OCI-LY7 (cell line): ENCODE data around the gene RAD51D. TPM values are rescaled to one million over a fixed set of nuclear protein-coding genes. Genes with fewer than 3 reads are reported as not detected.
"Not testable (repeated sequence)": the region's sequence is repeated elsewhere in the genome, so short reads cannot be mapped to it uniquely, and the experiment has no call there.

Source experiments
- BruUV-seq: library from RNA; stranded (reverse); fragments of 400-500 nt; replicated peaks from 2 replicates; lab custom pipeline; 2021; lab: Mats Ljungman, UMichigan
- CTCF ChIA-PET: fragments of 300-600 bp; sonication (Branson Sonifier 250); formaldehyde crosslinking; loops from one replicate; lab custom pipeline; 2022; ENCODE audit warnings: antibody characterized with exemption; ENCODE audit not compliant: unreplicated experiment; lab: Charles Lee
- POLR2A ChIA-PET: fragments of 300-600 bp; sonication (Branson Sonifier 250); formaldehyde crosslinking; loops from one replicate; lab custom pipeline; 2022; ENCODE audit warnings: antibody characterized with exemption; lab: Charles Lee
- DNase-seq: peaks from one replicate; pipeline ENCODE4 v3.0.0-alpha.2; 2015; ENCODE audit warnings: low spot score
- H2AFZ ChIP-seq: fragments of 200-600 bp; sonication (generic), shearing (Covaris generic); 2 replicates; pipeline ENCODE4 v1.6.1; 2014; ENCODE audit warnings: mild to moderate bottlenecking, antibody characterized with exemption, low read length, moderate library complexity
- H3K27ac ChIP-seq: fragments of 200-600 bp; sonication (generic); 2 replicates; pipeline ENCODE4 v1.5.1; 2014; ENCODE audit warnings: mixed run types, low read depth, mild to moderate bottlenecking, moderate library complexity, low read length, inconsistent platforms; ENCODE audit not compliant: poor library complexity, severe bottlenecking
- H3K36me3 ChIP-seq: fragments of 200-600 bp; sonication (generic); 2 replicates; pipeline ENCODE4 v1.6.1; 2014; ENCODE audit warnings: mild to moderate bottlenecking, antibody characterized with exemption, low read length, moderate library complexity, mixed read lengths; ENCODE audit not compliant: insufficient read depth
- H3K4me1 ChIP-seq: fragments of 200-600 bp; sonication (generic); 2 replicates; pipeline ENCODE4 v1.5.1; 2014; ENCODE audit warnings: mild to moderate bottlenecking, low read length; ENCODE audit not compliant: insufficient read depth, poor library complexity, severe bottlenecking
- H3K4me2 ChIP-seq: fragments of 200-600 bp; sonication (generic); 2 replicates; pipeline ENCODE4 v1.6.1; 2014; ENCODE audit warnings: mild to moderate bottlenecking, low read length
- H3K4me3 ChIP-seq: fragments of 200-600 bp; sonication (generic); 2 replicates; pipeline ENCODE4 v1.5.1; 2014; ENCODE audit warnings: mild to moderate bottlenecking, low read depth, low read length; ENCODE audit not compliant: poor library complexity, severe bottlenecking
- H3K79me2 ChIP-seq: fragments of 200-600 bp; sonication (generic); 2 replicates; pipeline ENCODE4 v1.6.1; 2016; ENCODE audit warnings: low read depth, mild to moderate bottlenecking, low read length, moderate library complexity, mixed read lengths; ENCODE audit not compliant: insufficient read depth
- H3K9me2 ChIP-seq: fragments of 200-600 bp; sonication (generic); 2 replicates; pipeline ENCODE4 v1.6.1; 2016; ENCODE audit warnings: mild to moderate bottlenecking, low read length, mixed read lengths; ENCODE audit not compliant: insufficient read depth
- H3K9me3 ChIP-seq: fragments of 200-600 bp; sonication (generic); 2 replicates; pipeline ENCODE4 v1.6.1; 2014; ENCODE audit warnings: mild to moderate bottlenecking, mixed run types, low read length, mixed read lengths
- H4K20me1 ChIP-seq: fragments of 200-600 bp; sonication (generic); 2 replicates; pipeline ENCODE4 v1.6.1; 2014; ENCODE audit warnings: mild to moderate bottlenecking, antibody characterized with exemption, low read length, moderate library complexity, mixed read lengths; ENCODE audit not compliant: insufficient read depth
- EZH2phosphoT487 ChIP-seq: fragments of 200-600 bp; sonication (generic); IDR thresholded peaks from 2 replicates; pipeline ENCODE4 v1.6.1; 2018; ENCODE audit warnings: low read depth, borderline replicate concordance, mild to moderate bottlenecking, mixed run types, antibody characterized with exemption, low read length, moderate library complexity, mixed read lengths
- intact Hi-C: fragments of 100-400 bp; cut with micrococcal nuclease; formaldehyde crosslinking; loops from one replicate; pipeline ENCODE4 v1.10.0; 2022; ENCODE audit not compliant: unreplicated experiment
- small RNA-seq: library from RNA; depleted of rRNA; stranded (forward); fragments of <200 nt; gene quantifications from one replicate; pipeline ENCODE3, GENCODE V24; 2014
- total RNA-seq, 2 experiments: library from RNA; depleted of rRNA in 1 of 2; stranded (reverse); fragments of >200 nt in 1 of 2; shearing (Covaris generic) in 1 of 2; gene quantifications; 2 replicates each; pipeline ENCODE4 v1.2.3, GENCODE V29; 2014 to 2022
- TF ChIP-seq, protein P1 (sequence below): fragments of 200-600 bp; sonication (generic); conservative IDR thresholded peaks from 2 replicates; pipeline ENCODE4 v1.5.1; 2014; ENCODE audit warnings: mild to moderate bottlenecking, antibody characterized with exemption, low read length, moderate library complexity, mixed read lengths

RAD51D gene
- total RNA-seq, 2 experiments from 2014 or later: 22.4 to 40.6 TPM

DNA sequence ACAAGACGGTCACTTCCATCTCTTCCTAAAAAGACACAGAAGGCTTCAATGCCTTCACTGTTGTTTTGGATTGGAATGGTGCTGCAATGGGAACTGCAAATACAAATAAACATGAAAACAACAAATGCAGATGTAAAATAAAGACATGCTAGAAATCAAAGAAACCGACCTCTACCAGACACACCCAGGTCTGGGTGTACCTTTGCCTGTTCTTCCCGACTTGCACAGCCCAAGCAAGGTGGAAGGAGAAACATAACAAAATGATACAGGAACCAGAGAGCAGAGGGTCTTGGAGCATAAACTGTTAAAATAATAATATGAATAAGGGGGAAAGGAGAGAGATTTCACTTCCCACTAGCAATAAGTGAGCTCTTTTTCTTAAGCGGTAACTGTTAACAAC is 73.4 kb downstream of the RAD51D start:
- Histone ChIP-seq H3K27ac (no peak overlapping the region), H3K9me2 (no peaks in the 10 kb centered on the region), H3K79me2 (no peaks in the 10 kb centered on the region), H3K9me3 (no peaks in the 10 kb centered on the region), H3K4me2 (no peak overlapping the region), H2AFZ (no peak overlapping the region), H3K36me3 (no peaks in the 10 kb centered on the region), H4K20me1 (no peaks in the 10 kb centered on the region), H3K4me3 (no peak overlapping the region), H3K4me1 (peaks cover 5% of the 10 kb centered on the region)
- no peak for DNase-seq
- CTCF ChIA-PET: no interaction called here
- TF ChIP-seq EZH2phosphoT487: no peak
- TF ChIP-seq, protein P1, sequence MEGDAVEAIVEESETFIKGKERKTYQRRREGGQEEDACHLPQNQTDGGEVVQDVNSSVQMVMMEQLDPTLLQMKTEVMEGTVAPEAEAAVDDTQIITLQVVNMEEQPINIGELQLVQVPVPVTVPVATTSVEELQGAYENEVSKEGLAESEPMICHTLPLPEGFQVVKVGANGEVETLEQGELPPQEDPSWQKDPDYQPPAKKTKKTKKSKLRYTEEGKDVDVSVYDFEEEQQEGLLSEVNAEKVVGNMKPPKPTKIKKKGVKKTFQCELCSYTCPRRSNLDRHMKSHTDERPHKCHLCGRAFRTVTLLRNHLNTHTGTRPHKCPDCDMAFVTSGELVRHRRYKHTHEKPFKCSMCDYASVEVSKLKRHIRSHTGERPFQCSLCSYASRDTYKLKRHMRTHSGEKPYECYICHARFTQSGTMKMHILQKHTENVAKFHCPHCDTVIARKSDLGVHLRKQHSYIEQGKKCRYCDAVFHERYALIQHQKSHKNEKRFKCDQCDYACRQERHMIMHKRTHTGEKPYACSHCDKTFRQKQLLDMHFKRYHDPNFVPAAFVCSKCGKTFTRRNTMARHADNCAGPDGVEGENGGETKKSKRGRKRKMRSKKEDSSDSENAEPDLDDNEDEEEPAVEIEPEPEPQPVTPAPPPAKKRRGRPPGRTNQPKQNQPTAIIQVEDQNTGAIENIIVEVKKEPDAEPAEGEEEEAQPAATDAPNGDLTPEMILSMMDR: no peak
- POLR2A ChIA-PET: interaction anchor here (0.7 kb wide), 1 partner anchor 92 kb away, joined by 3 read pairs; no protein-coding TSS in a partner anchor
- no TSS peak for BruUV-seq
- intact Hi-C loops: no loop called here

DNA sequence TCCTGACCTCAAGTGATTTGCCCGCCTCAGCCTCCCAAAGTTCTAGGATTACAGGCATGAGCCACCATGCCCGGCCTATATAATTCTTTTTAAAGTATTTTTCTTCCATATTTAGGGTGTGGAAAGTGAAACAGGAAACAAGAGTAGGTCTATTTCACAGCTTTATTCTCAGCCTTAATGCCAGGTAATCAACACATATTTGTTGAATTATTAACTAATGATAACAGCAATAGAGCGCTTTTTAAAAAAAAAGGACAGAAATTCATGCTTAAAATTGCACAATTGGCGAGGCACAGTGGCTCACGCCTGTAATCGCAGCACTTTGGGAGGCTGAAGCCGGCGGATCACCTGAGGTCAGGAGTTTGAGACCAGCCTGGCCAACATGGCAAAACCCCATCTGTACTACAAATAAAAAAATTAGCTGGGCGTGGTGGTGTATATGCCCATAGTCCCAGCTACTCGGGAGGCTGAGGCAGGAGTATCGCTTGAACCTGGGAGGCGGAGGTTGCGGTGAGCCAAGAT is 74.1 kb downstream of the RAD51D start:
- POLR2A ChIA-PET, H4K20me1 ChIP-seq, H3K9me3 ChIP-seq, BruUV-seq, intact Hi-C loops, H3K4me3 ChIP-seq, CTCF ChIA-PET, H3K79me2 ChIP-seq, H3K4me1 ChIP-seq, H3K9me2 ChIP-seq, DNase-seq, H3K4me2 ChIP-seq, H3K27ac ChIP-seq, H3K36me3 ChIP-seq, H2AFZ ChIP-seq: not testable (repeated sequence)

DNA sequence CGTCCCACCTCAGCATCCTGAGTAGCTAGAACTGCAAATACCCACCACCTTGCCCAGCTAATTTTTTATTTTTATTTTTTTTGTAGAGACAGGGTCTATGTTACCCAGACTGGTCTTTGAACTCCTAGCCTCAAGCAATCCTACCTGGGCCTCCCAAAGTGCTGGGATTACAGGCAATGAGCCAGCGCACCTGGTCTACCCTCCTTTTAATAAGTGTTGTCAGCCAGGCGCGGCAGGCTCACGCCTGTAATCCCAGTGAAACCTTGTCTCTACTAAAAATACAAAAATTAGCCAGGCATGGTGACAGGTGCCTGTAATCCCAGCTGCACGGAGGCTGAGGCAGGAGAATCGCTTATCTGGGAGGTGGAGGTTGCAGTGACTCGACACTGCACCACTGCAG is 75.5 kb downstream of the RAD51D start:
- CTCF ChIA-PET: no interaction called here
- no peak overlapping the region for H3K27ac ChIP-seq
- no peak for DNase-seq
- H3K4me1 ChIP-seq: no peaks in the 10 kb centered on the region
- no peaks in the 10 kb centered on the region for H3K36me3 ChIP-seq
- intact Hi-C loops: no loop called here
- H2AFZ ChIP-seq: no peak overlapping the region
- TF ChIP-seq, protein P1: no peak
- no peak for TF ChIP-seq EZH2phosphoT487
- H3K4me3 ChIP-seq: no peak overlapping the region
- H3K4me2 ChIP-seq: no peak overlapping the region
- H4K20me1 ChIP-seq: no peaks in the 10 kb centered on the region
- no peaks in the 10 kb centered on the region for H3K9me3 ChIP-seq
- H3K9me2 ChIP-seq: no peaks in the 10 kb centered on the region
- POLR2A ChIA-PET: no interaction called here
- no peaks in the 10 kb centered on the region for H3K79me2 ChIP-seq
- no TSS peak for BruUV-seq

Small RNAs within 50 kb of the gene (small RNA-seq; reads per million reads assigned to genes)
- gene AC004223.1: not detected
- not detected for gene RNU6-840P

Other genes with a start within 250 kb of the RAD51D start
- 0.10 and 1.9 TPM in 2 replicates for gene CCT6B, start 158.4 kb downstream of the RAD51D start, total RNA-seq (2014; rRNA removed; shearing (Covaris generic))
- gene CCT6B, start 158.4 kb downstream of the RAD51D start, total RNA-seq (2022): 2.6 and 4.4 TPM in 2 replicates
- gene ZNF830, start 158.3 kb downstream of the RAD51D start, total RNA-seq (2014; rRNA removed; shearing (Covaris generic)): 25.0 and 41.9 TPM in 2 replicates
- 23.0 and 25.5 TPM in 2 replicates for gene ZNF830, start 158.3 kb downstream of the RAD51D start, total RNA-seq (2022)
- 65.6 and 92.2 TPM in 2 replicates for gene LIG3, start 139.3 kb downstream of the RAD51D start, total RNA-seq (2014; rRNA removed; shearing (Covaris generic))
- 67.3 and 68.6 TPM in 2 replicates for gene LIG3, start 139.3 kb downstream of the RAD51D start, total RNA-seq (2022)
- gene RFFL, start 56.2 kb downstream of the RAD51D start, total RNA-seq (2014; rRNA removed; shearing (Covaris generic)): 15.6 and 20.6 TPM in 2 replicates
- gene RFFL, start 56.2 kb downstream of the RAD51D start, total RNA-seq (2022): 11.2 and 16.1 TPM in 2 replicates
- not detected in 2 replicates for gene FNDC8, start 1.8 kb upstream of the RAD51D start, total RNA-seq (2014; rRNA removed; shearing (Covaris generic))
- not detected in 2 replicates for gene FNDC8, start 1.8 kb upstream of the RAD51D start, total RNA-seq (2022)
- 30.3 and 32.2 TPM in 2 replicates for gene NLE1, start 22.4 kb upstream of the RAD51D start, total RNA-seq (2014; rRNA removed; shearing (Covaris generic))
- 26.7 and 34.1 TPM in 2 replicates for gene NLE1, start 22.4 kb upstream of the RAD51D start, total RNA-seq (2022)
- not detected in 2 replicates for gene UNC45B, start 28.0 kb upstream of the RAD51D start, total RNA-seq (2014; rRNA removed; shearing (Covaris generic))
- not detected in 2 replicates for gene UNC45B, start 28.0 kb upstream of the RAD51D start, total RNA-seq (2022)
- gene SLC35G3, start 74.5 kb upstream of the RAD51D start, total RNA-seq (2014; rRNA removed; shearing (Covaris generic)): not detected in 2 replicates
- gene SLC35G3, start 74.5 kb upstream of the RAD51D start, total RNA-seq (2022): not detected in 2 replicates
- 0.10 and 0.38 TPM in 2 replicates for gene SLFN5, start 123.2 kb upstream of the RAD51D start, total RNA-seq (2014; rRNA removed; shearing (Covaris generic))
- 1.1 and 1.3 TPM in 2 replicates for gene SLFN5, start 123.2 kb upstream of the RAD51D start, total RNA-seq (2022)